HL-60 (cell line): ENCODE data around the gene MACROD2.

ENCODE experiments used
- DNase-seq, 2 experiments: peaks; one replicate each; pipeline ENCODE4 v3.0.0-alpha.2; 2010 to 2020; ENCODE audit warnings: low read depth in 1 of 2, low spot score in 1 of 2
- H3K27ac ChIP-seq: fragments of 250-450 bp; sonication (Bioruptor Pico); replicated peaks from 2 replicates; pipeline ENCODE4 v1.5.1; 2020; ENCODE audit warnings: mild to moderate bottlenecking, moderate library complexity
- H3K27me3 ChIP-seq: fragments of 250-450 bp; sonication (Bioruptor Pico); 2 replicates; pipeline ENCODE4 v1.5.1; 2021; ENCODE audit warnings: mild to moderate bottlenecking, moderate library complexity; ENCODE audit not compliant: insufficient read depth, poor library complexity, severe bottlenecking
- H3K4me3 ChIP-seq: replicated peaks from 2 replicates; pipeline ENCODE4 v1.5.1; 2011; ENCODE audit warnings: mild to moderate bottlenecking, control low read depth, low read length; ENCODE audit not compliant: insufficient read depth
- GABPA ChIP-seq: IDR thresholded peaks from 2 replicates; pipeline ENCODE4 v1.6.1; 2012; ENCODE audit warnings: low read depth
- POLR2AphosphoS5 ChIP-seq: IDR thresholded peaks from 2 replicates; pipeline ENCODE4 v1.6.1; 2012; ENCODE audit warnings: low read depth
- SPI1 ChIP-seq: IDR thresholded peaks from 2 replicates; pipeline ENCODE4 v1.6.1; 2012; ENCODE audit warnings: low read depth, mild to moderate bottlenecking, borderline replicate concordance
- TF ChIP-seq, protein P1 (sequence below): IDR thresholded peaks from 2 replicates; pipeline ENCODE4 v1.6.1; 2012; ENCODE audit warnings: low read depth; ENCODE audit not compliant: insufficient replicate concordance
- TF ChIP-seq, protein P2 (sequence below): IDR thresholded peaks from one replicate; pipeline ENCODE4 v1.5.1; 2011; ENCODE audit warnings: low read length, control low read depth, inconsistent platforms; ENCODE audit not compliant: insufficient read depth

MACROD2 gene

DNA sequence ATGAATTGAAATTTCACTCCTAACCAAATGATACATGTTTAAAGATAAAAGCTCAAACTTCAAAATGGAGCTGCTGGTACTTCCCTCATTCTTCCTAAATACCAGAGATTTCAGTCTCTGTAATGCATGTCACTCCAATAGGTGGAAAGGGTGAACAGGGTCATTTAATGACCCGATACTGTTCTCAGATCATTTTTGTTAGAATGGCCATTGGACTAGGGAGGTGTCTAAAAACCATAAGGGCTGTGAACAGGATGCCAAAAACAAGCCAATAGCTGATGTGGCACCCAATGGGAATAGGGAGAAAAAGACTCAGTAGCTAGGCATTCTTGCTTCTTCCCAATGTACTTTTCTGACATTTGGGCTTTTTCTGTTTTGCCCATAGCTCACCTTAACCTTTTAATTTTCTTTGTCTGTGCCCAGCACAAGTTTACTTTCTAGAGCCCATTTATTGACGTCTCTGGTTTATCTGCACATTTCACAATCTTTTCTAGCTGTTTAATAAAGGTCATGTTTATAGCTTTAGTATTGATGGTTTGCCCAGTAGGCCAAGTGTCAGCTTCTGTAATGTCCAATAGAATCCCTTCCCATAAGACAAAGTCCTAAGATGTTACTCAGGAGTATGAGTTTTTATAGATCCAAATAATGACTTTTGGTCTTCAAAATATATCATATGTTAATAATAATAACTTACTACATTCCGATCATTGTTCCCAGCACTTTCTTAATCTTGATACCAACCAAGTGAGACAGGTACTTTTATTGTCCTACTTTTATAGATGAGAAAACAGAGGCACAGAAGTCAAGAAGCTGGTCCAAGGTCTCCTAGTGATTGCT lies 366.4 kb downstream of the MACROD2 start:
- Histone ChIP-seq H3K4me3 (no peak overlapping the region), H3K27me3 (no peaks in the 10 kb centered on the region), H3K27ac (no peak overlapping the region)
- no peak for TF ChIP-seq POLR2AphosphoS5
- TF ChIP-seq, protein P1, sequence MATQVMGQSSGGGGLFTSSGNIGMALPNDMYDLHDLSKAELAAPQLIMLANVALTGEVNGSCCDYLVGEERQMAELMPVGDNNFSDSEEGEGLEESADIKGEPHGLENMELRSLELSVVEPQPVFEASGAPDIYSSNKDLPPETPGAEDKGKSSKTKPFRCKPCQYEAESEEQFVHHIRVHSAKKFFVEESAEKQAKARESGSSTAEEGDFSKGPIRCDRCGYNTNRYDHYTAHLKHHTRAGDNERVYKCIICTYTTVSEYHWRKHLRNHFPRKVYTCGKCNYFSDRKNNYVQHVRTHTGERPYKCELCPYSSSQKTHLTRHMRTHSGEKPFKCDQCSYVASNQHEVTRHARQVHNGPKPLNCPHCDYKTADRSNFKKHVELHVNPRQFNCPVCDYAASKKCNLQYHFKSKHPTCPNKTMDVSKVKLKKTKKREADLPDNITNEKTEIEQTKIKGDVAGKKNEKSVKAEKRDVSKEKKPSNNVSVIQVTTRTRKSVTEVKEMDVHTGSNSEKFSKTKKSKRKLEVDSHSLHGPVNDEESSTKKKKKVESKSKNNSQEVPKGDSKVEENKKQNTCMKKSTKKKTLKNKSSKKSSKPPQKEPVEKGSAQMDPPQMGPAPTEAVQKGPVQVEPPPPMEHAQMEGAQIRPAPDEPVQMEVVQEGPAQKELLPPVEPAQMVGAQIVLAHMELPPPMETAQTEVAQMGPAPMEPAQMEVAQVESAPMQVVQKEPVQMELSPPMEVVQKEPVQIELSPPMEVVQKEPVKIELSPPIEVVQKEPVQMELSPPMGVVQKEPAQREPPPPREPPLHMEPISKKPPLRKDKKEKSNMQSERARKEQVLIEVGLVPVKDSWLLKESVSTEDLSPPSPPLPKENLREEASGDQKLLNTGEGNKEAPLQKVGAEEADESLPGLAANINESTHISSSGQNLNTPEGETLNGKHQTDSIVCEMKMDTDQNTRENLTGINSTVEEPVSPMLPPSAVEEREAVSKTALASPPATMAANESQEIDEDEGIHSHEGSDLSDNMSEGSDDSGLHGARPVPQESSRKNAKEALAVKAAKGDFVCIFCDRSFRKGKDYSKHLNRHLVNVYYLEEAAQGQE = no peak
- TF ChIP-seq, protein P2, sequence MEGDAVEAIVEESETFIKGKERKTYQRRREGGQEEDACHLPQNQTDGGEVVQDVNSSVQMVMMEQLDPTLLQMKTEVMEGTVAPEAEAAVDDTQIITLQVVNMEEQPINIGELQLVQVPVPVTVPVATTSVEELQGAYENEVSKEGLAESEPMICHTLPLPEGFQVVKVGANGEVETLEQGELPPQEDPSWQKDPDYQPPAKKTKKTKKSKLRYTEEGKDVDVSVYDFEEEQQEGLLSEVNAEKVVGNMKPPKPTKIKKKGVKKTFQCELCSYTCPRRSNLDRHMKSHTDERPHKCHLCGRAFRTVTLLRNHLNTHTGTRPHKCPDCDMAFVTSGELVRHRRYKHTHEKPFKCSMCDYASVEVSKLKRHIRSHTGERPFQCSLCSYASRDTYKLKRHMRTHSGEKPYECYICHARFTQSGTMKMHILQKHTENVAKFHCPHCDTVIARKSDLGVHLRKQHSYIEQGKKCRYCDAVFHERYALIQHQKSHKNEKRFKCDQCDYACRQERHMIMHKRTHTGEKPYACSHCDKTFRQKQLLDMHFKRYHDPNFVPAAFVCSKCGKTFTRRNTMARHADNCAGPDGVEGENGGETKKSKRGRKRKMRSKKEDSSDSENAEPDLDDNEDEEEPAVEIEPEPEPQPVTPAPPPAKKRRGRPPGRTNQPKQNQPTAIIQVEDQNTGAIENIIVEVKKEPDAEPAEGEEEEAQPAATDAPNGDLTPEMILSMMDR = no peak
- TF ChIP-seq GABPA = no peak
- no peak for TF ChIP-seq SPI1
- DNase-seq = no peak

DNA sequence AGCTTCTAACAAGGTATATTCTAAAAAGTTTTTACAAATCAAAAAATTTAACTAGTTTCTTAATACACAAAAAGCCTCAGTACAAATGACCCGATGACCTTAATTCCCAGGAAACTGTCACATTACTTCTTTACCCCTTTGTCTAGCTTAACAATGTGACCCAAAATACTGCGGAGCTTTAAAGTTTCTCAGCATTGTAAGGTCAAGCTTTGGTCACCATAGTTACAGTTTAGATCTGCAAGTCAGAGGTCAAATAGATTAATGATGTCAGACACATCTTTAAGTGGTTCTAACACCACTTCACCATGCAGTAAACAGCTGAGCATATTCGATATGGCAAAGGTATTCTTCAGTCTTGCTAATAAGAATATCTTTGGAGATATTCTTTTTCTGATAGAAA lies 378.9 kb downstream of the MACROD2 start:
- Histone ChIP-seq H3K4me3 (no peak overlapping the region), H3K27ac (no peak overlapping the region), H3K27me3 (no peaks in the 10 kb centered on the region)
- DNase-seq = no peak
- TF ChIP-seq, protein P2 = no peak

DNA sequence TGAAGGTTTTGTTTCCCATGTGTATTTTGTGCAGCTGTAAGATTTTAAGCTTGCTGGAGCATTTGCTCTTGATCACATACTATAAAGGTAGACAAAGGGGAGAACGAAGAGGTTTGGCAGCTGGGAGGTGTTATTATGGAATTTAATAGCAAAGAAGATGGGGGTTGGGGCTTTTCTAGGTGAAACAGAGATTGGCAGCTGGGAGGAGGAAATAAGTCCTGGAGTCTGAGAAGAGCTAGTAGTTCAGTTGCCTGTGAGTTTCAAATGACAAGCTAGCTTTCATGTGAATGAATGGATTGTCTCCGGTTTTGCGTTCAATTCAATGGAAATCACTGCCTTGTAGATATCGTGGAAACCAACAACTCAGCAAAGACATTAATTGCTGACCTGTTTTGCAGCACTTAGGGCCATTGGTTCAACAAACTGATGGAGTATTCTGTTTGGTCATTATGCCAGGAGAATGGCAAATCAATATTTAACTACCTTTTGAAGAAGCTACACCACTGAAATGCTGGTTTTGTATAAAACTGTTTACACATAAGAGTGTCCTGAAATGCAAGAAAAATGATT lies 380.2 kb downstream of the MACROD2 start:
- Histone ChIP-seq H3K27me3 (no peaks in the 10 kb centered on the region), H3K27ac (no peak overlapping the region), H3K4me3 (no peak overlapping the region)
- no peak for TF ChIP-seq SPI1
- no peak for TF ChIP-seq GABPA
- TF ChIP-seq, protein P2 = no peak
- TF ChIP-seq, protein P1 = no peak
- no peak for TF ChIP-seq POLR2AphosphoS5
- DNase-seq = no peak
